Upper lobe of left lung (tissue), 4 donors: ENCODE results near the gene WASF3.

Experiments
- CTCF ChIP-seq, 6 experiments: fragments of 450-650 bp in 4 of 6; fragments of 200-600 bp in 2 of 6; sonication (generic) in 2 of 6; IDR thresholded peaks; one replicate each; pipeline ENCODE4 v1.5.1; 2016 to 2019; ENCODE audit warnings: antibody characterized with exemption in 6 of 6
- POLR2A ChIP-seq, 4 donors: fragments of 450-650 bp; IDR thresholded peaks; one replicate each; pipeline ENCODE4 v1.5.1; 2016 to 2017; ENCODE audit warnings: antibody characterized with exemption in 4 of 4, mild to moderate bottlenecking in 2 of 4

DNA sequence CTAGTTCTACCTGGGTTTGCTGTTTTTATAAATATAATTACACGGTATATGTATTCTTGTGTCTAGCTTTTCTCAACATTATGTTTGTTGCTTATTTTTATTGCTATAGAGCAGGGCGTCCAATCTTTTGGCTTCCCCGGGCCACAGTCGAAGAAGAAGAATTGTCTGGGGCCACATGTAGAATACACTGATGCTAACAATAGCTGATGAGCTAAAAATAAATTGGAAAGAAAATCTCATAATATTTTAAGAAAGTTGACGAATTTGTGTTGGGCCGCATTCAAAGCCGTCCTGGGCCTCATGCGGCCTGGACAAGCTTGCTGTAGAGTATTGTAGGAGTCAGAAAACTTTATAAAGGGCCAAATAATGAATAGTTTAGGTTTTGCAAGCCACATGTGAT, 169.2 kb downstream of the WASF3 start:
- TF ChIP-seq CTCF (IDR thresholded peaks at IDR 0.05) (no peak), POLR2A (IDR thresholded peaks at IDR 0.05) (no peak)
